Neural cell (in vitro differentiated cells): Measurements from ENCODE around the gene FHIT.

Source experiments
- MXI1 ChIP-seq: fragments of 450-650 bp; conservative IDR thresholded peaks from 2 replicates; pipeline ENCODE4 v1.6.1; 2014; ENCODE audit warnings: antibody characterized with exemption, mild to moderate bottlenecking; ENCODE audit not compliant: poor library complexity, severe bottlenecking
- SMC3 ChIP-seq: fragments of 450-650 bp; conservative IDR thresholded peaks from 2 replicates; pipeline ENCODE4 v1.6.1; 2014; ENCODE audit warnings: antibody characterized with exemption, mild to moderate bottlenecking, moderate library complexity; ENCODE audit not compliant: poor library complexity
- TAF1 ChIP-seq: IDR thresholded peaks from 2 replicates; pipeline ENCODE4 v1.6.1; 2012; ENCODE audit warnings: low read depth
- TF ChIP-seq, protein P1 (sequence below): fragments of 450-650 bp; IDR thresholded peaks from 2 replicates; pipeline ENCODE4 v1.5.1; 2014; ENCODE audit warnings: antibody characterized with exemption, mild to moderate bottlenecking, moderate library complexity; ENCODE audit not compliant: poor library complexity, severe bottlenecking

- TF ChIP-seq, protein P1, sequence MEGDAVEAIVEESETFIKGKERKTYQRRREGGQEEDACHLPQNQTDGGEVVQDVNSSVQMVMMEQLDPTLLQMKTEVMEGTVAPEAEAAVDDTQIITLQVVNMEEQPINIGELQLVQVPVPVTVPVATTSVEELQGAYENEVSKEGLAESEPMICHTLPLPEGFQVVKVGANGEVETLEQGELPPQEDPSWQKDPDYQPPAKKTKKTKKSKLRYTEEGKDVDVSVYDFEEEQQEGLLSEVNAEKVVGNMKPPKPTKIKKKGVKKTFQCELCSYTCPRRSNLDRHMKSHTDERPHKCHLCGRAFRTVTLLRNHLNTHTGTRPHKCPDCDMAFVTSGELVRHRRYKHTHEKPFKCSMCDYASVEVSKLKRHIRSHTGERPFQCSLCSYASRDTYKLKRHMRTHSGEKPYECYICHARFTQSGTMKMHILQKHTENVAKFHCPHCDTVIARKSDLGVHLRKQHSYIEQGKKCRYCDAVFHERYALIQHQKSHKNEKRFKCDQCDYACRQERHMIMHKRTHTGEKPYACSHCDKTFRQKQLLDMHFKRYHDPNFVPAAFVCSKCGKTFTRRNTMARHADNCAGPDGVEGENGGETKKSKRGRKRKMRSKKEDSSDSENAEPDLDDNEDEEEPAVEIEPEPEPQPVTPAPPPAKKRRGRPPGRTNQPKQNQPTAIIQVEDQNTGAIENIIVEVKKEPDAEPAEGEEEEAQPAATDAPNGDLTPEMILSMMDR, result no peak
- TF ChIP-seq SMC3, result no peak
- TF ChIP-seq MXI1, result no peak
- TF ChIP-seq TAF1, result no peak
Observed at GRCh38 chr3:61300006-61300380, 48.7 kb upstream of the FHIT start.
